ENCODE measurements around the gene TBC1D1. TPM values are rescaled to one million over a fixed set of nuclear protein-coding genes. Genes with fewer than 3 reads are reported as not detected.

The TBC1D1 gene
- total and polyA plus RNA-seq, 2 donors (not counting 3 experiments of a cell fraction or from before 2014, with no cell fraction given), result 63.5 to 116 TPM

- H3K4me2 ChIP-seq (ENCODE audit: insufficient read depth, low read length), result no peak overlapping the region
- intact Hi-C loops (cut with micrococcal nuclease) (no loop called here), dilution Hi-C loops (cut with MboI; ENCODE audit: extremely low pct_ligation_motif_present, low sequenced_read_pairs) (no loop called here)
- H3K27me3 ChIP-seq (ENCODE audit: control insufficient read depth in 2 of 2, insufficient read depth in 2 of 2, low read length in 2 of 2), result no peaks in the 10 kb centered on the region
- POLR2A ChIA-PET, result no interaction called here
- no peaks in the 10 kb centered on the region for H3K9me3 ChIP-seq (replicated peaks; ENCODE audit: control insufficient read depth, insufficient read depth, low read length)
- H3K4me3 ChIP-seq (replicated peaks in 1 of 3; ENCODE audit: insufficient read depth in 1 of 3, low read depth in 1 of 3, low read length in 3 of 3), result no peak overlapping the region
- no peak for FAIRE-seq
- CTCF ChIA-PET, result interaction anchor here (0.9 to 1.2 kb wide), 4 partner anchors 9 to 21 kb away, joined by 3 to 5 read pairs (median 4); no protein-coding TSS in a partner anchor
- no peak overlapping the region for H3K27ac ChIP-seq (ENCODE audit: insufficient read depth, low read depth, low read length)
- H3K9me1 ChIP-seq (replicated peaks; ENCODE audit: control insufficient read depth, extremely low read depth, insufficient read depth, low read length), result no peaks in the 10 kb centered on the region
- no TSS peak for BruUV-seq (replicated peaks)
- H2AFZ ChIP-seq (ENCODE audit: low read depth, low read length), result no peak overlapping the region
- peaks cover 7% of the 10 kb centered on the region for H3K4me1 ChIP-seq (ENCODE audit: control insufficient read depth, extremely low read depth, insufficient read depth, low read length)
- H4K20me1 ChIP-seq (replicated peaks; ENCODE audit: control insufficient read depth, extremely low read depth, insufficient read depth, low read length), result no peaks in the 10 kb centered on the region
- no peak overlapping the region for H3K9ac ChIP-seq (replicated peaks; ENCODE audit: extremely low read depth, insufficient read depth, low read length)
- no peaks in the 10 kb centered on the region for H3K79me2 ChIP-seq (ENCODE audit: control insufficient read depth, insufficient read depth, low read length)
- TF ChIP-seq MYC (IDR thresholded peaks at IDR 0.05; ENCODE audit: low read depth, low read length) (no peak), JUN (IDR thresholded peaks at IDR 0.05; ENCODE audit: borderline replicate concordance, insufficient read depth, insufficient read length, low read depth) (no peak), MAX (IDR thresholded peaks at IDR 0.05; ENCODE audit: insufficient read depth, insufficient read length) (no peak), FOS (IDR thresholded peaks at IDR 0.05; ENCODE audit: borderline replicate concordance, insufficient read depth, low read length) (no peak), CTCF (IDR thresholded peaks at IDR 0.05; ENCODE audit: extremely low read depth in 1 of 2, insufficient read depth in 1 of 2, low read depth in 1 of 2, low read length in 2 of 2) (no peak), POLR2AphosphoS5 (IDR thresholded peaks at IDR 0.05; ENCODE audit: insufficient read depth, low read depth, low read length) (no peak), GATA2 (IDR thresholded peaks at IDR 0.05; ENCODE audit: insufficient read depth, insufficient read length, low read depth, low read length) (no peak), EZH2 (IDR thresholded peaks at IDR 0.05; ENCODE audit: borderline replicate concordance, low read depth, low read length, severe bottlenecking) (no peak), POLR2A (IDR thresholded peaks at IDR 0.05; ENCODE audit: low read depth, low read length) (no peak)
- no peak for DNase-seq (ENCODE audit: low read depth, low spot score)
- peaks cover 0 to 1% of the 10 kb centered on the region in 2 experiments for H3K36me3 ChIP-seq (ENCODE audit: control insufficient read depth in 2 of 2, extremely low read depth in 1 of 2, insufficient read depth in 2 of 2, low read length in 2 of 2)
These were observed 199.1 kb downstream of the TBC1D1 start for GRCh38 chr4:38089961-38090360.

Measured in endothelial cell of umbilical vein (primary cell).